ENCODE data around the gene ACY1. TPM values are rescaled to one million over a fixed set of nuclear protein-coding genes. Genes with fewer than 3 reads are reported as not detected.

The ACY1 gene
- polyA plus RNA-seq, 4 donors, result 23.9 to 132 (median 83.9) TPM

- no peak for DNase-seq (ENCODE audit: low read depth in 4 of 4, low spot score in 3 of 4)
These were observed 19.4 kb downstream of the ACY1 start for GRCh38 chr3:52002748-52003147.

DNA sequence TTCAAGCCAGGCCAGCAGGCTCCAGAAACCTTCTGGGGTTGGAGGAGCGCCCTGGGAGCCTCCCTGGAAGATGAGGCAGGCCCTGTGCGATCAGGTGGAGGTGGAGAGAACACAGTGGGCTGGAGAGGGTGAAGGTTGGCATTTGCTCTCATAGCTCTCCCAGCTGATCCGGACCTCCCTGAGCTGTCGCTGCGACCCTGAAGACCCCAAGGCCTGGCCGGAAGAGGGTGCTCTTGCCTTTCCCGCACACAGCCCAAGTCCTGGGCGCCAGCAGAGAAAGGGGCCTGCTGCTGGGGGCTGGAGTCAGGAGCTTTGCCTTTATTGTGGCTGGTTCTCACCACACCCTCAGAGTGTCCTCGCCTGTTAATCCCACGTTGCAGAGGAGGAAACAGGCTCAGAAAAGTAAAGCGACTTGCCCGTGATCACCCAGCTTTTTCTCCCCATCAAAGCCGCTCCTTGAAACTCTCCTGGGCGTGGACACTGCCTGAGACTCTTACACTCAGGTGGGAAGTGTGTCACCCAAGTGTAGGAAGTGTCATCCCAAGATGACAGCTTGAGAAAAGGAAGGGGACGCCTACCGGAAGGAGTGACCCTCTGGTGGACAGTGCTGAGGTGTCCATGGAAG is 20.9 kb downstream of the ACY1 start:
- no peak for DNase-seq (ENCODE audit: low read depth in 4 of 4, low spot score in 3 of 4)

- no peak for DNase-seq (ENCODE audit: low read depth in 4 of 4, low spot score in 3 of 4)
These were observed 21.6 kb downstream of the ACY1 start for GRCh38 chr3:52004906-52005395.

DNA sequence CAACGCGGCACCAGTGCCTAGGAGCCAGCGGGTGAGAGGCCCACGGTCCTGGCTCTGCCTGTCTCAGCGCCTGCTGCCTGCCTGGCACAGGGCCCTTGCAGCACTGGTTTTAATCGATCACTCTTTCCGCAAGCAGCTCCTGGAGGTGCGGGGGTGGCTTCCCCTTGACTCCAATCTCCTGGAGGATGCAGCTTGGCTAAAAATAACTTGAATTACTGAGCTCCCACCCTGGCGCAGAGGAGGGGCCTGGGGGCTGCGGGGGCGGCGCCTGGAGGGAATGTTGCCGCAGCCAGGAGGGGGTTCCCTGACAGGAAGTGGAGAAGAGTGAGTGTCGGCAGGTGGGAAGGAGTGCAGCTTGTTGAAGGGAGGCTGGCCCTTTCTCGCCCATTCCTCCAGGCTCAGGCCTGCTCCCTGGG is 22.2 kb downstream of the ACY1 start:
- peak in 2 of 4 donors; percentile 51 to 60 for DNase-seq (ENCODE audit: low read depth in 4 of 4, low spot score in 3 of 4)

DNA sequence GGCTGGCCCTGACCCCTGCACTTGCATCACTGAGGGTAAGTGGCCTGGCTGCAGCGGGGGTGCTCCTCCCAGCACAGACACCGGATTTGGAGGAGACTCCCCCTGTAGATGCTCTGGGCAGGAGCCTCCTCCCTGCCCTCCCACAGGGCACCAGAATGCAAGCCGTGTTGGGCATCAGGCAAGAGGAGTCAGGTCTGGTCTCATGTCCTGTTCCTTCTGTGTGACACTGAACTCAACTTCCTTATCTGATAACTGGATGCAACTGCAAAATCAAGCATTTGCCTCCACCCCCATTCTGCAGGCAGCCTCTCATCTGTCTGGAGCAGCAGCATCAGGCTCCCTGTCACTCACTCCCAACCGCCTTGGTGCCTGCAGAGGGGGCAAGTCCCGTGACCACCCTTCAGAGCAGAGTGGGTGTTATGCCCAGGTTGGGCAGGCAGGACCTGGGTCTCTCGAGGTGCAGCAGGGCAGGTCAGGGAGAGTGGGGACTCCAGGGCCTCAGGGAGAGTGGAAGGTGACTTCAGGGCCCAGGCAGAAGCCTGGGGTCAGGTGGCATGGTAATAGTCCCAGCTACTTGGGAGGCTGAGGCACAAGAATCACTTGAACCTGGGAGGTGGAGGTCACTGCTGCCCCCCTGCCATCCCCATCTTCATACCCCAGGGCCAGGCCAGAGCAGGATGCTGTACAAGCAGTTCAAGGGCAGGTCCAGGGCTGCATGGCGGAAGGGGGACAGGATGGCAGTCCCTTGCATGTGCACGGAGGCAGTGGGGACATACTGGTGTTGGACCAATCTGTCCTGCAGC is 22.9 kb downstream of the ACY1 start:
- no peak for DNase-seq (ENCODE audit: low read depth in 4 of 4, low spot score in 3 of 4)

DNA sequence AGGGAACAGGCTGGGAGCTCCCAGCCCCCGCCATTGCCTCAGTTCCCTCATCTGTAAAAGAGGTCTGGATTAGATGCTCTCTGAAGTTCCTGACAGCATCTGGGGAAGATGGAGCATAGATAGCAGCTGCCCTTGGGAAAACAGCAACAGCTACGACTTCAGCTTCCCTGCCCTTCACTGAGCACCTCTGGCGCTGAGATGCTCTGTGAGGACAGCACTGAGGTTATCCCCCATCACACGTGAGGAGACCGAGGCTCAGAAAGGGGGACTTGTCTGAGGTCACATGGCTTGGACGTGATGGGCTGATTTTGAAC is 23.4 kb downstream of the ACY1 start:
- no peak for DNase-seq (ENCODE audit: low read depth in 4 of 4, low spot score in 3 of 4)

DNA sequence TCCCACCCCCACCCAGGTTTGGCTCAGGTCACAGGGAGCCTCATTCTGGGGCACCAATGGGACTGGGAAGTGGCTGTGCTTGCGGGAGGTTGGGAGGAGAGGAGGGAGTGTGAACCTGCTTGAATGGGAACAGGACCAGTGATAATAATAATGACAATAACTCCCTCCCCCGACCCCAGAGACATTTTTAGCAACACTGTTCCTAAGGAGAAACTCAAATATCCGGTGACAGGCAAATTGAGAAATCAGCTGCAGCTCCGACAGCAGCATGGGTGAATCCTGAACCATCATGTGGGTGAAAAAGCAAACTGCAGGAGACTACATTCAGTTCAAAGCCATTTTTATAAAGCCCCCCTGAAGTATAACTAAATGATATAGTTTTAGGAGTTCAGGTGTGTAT is 24.0 kb downstream of the ACY1 start:
- DNase-seq (ENCODE audit: low read depth in 4 of 4, low spot score in 3 of 4), result no peak

GRCh38 chr3:52010431-52010830 is 27.1 kb downstream of the ACY1 start:
- no peak for DNase-seq (ENCODE audit: low read depth in 4 of 4, low spot score in 3 of 4)

DNA sequence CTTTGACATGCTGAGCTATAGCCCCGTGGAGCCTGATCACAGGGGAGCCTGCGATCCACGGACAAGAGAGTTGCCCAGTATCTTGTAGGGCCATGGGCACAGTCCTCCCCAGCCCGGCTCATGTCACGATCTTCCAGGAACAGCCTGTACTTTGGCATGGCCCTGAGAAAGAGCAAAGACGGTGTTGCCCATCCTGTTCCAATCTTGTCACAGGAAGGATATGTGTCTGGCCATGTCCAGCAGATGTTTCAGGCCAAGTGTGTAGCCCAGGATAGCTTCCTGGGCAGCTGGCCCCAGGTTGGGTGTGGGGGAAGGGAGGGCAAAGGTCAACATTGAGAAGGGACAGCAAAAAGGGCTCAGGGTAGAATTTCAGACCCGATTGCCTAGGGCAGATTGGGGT is 29.4 kb downstream of the ACY1 start:
- DNase-seq (ENCODE audit: low read depth in 4 of 4, low spot score in 3 of 4), result no peak

- no peak for DNase-seq (ENCODE audit: low read depth in 4 of 4, low spot score in 3 of 4)
These were observed 30.7 kb downstream of the ACY1 start for GRCh38 chr3:52013802-52014598.

DNA sequence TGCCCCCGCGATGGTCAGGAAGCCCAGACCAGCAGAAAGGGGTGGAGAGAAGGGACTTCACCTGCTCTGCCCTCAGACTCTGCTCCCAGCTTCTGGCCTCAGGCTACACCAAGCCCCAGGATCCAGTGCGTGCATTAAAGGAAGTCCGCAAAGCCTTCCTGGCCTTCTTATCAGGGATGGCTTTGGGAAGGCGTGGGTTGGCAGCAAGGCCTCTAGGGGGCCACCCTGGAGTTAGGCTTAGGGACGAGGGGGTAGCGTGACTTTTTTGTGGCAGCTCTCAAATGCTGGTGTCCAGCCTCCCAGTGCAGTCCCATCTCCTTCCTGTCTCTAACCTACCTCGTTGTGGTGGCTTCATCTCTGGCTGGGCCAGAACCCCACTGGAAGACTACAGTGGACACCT is 31.3 kb downstream of the ACY1 start:
- DNase-seq (ENCODE audit: low read depth in 4 of 4, low spot score in 3 of 4), result no peak

- DNase-seq (ENCODE audit: low read depth in 4 of 4, low spot score in 3 of 4), result no peak
These were observed 32.3 kb downstream of the ACY1 start for GRCh38 chr3:52015438-52016228.

GRCh38 chr3:52017586-52017985 is 34.3 kb downstream of the ACY1 start:
- no peak for DNase-seq (ENCODE audit: low read depth in 4 of 4, low spot score in 3 of 4)

- no peak for DNase-seq (ENCODE audit: low read depth in 4 of 4, low spot score in 3 of 4)
These were observed 35.1 kb downstream of the ACY1 start for GRCh38 chr3:52018319-52019000.

GRCh38 chr3:52019352-52020080 is 36.2 kb downstream of the ACY1 start:
- no peak for DNase-seq (ENCODE audit: low read depth in 4 of 4, low spot score in 3 of 4)

DNA sequence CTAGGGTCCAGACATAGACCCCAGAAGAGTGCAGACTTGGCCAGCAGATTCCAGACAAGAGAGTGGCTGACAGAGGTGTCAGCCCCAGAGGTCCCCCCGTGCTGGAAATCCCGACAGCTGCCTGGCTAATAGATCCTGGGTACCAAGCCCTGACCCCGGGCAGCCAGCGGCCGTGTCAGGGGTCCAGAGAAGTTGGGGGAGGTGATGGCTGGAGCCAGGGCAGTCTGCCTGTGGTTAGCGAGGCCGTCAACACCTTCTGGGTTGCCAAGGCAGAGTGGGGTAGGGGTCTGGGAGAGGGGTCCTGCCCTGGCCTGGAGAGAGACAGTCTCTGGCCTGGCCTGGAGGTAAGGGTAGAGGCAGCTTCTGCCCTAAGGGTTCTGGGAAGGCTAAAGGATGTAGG is 37.5 kb downstream of the ACY1 start:
- DNase-seq (ENCODE audit: low read depth in 4 of 4, low spot score in 3 of 4), result no peak

DNA sequence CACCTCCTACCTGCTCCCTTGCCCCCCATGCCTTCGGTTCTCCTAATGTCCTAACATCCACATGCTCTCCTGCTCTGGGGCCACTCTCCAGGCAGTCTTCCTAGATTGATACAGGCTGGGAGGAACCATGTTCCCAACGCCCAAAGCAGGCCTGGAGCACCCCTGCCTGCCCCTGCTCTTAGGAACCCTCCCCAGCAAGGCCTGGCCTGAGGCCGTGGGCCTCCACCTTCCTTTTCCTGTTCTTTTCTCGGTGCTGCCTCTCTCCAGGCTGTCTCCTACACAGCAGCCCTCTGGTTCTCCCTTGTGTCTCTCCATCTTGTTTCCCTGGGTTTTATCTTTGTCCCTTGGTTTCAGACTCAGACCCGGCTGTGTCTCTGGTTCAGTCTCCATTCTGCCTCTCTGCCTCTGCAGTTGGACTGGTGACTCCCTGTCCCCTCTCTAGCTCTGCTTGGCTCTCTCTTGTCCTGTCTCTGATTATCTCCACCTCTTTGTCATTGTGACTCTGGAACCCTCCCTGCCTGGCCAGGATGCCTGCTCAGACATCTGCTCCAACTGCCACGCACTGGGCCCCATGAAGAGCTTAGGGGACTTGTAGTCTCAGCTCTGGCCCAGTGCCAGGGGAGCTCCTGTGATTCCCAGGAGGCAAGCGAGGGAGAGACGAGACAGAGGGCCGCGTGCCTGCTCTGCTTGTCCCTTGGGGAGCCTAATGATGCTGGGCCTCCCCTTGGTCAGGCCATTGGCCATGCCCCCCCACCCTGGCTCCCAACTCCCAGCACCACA is 38.3 kb downstream of the ACY1 start:
- DNase-seq (ENCODE audit: low read depth in 4 of 4, low spot score in 3 of 4), result no peak

DNA sequence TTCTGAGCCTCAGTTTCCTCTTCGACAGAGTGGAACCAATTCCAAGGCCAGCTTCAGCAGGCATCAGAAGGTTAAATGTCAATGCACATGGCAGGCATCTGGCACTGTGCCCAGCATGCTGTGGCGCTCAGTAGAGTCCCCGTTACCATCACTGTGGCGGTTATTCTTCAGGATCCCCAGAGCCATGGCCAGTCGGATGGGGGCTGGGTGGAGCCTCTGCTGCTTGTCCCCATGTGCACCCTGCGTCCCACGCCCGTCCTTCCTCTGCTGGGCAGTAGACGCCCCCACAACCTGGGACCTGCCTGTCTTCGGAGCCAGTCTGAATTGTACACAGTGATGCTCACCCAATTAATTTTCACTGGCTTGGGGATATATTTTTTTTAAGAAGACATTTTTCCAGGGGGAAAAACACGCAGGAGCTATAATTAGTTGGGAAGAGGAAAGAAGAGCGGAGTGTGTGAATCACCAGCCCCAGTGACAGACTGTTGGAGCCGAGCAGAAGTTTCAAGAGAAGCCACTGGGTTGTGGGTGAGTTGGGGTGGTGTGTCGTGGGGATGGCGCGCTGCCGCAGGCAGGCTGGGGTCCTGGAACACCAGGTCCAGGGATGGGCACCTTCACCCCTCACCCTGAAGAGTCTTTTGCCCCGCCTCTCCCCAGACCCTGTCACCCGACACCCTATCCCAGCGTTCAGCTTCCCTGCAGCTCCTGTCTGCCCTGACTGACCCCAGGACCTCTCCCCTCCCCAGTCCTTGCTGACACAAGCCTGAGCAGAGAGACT is 39.2 kb downstream of the ACY1 start:
- no peak for DNase-seq (ENCODE audit: low read depth in 4 of 4, low spot score in 3 of 4)

Measured in left renal pelvis (tissue), 4 donors.